A673 (cell line): ENCODE results near the gene KATNB1. TPM values are rescaled to one million over a fixed set of nuclear protein-coding genes. Genes with fewer than 3 reads are reported as not detected.

Experiments
- BruUV-seq: library from RNA; stranded (reverse); fragments of 400-500 nt; replicated peaks from 2 replicates; lab custom pipeline; 2021; lab: Mats Ljungman, UMichigan
- CTCF ChIA-PET: fragments of 300-600 bp; sonication (Branson Sonifier 250); formaldehyde crosslinking; loops from one replicate; lab custom pipeline; 2022; ENCODE audit warnings: antibody characterized with exemption; lab: Charles Lee
- POLR2A ChIA-PET: fragments of 300-600 bp; sonication (Branson Sonifier 250); formaldehyde crosslinking; loops from one replicate; lab custom pipeline; 2022; ENCODE audit warnings: antibody characterized with exemption; ENCODE audit not compliant: low non-redundant PET; lab: Charles Lee
- DNase-seq: peaks from one replicate; pipeline ENCODE4 v3.0.0-alpha.2; 2015; ENCODE audit warnings: low spot score
- H3K27ac ChIP-seq: fragments of 200-600 bp; sonication (generic); 2 replicates; pipeline ENCODE4 v1.5.1; 2016; ENCODE audit warnings: mixed run types, low read depth, mild to moderate bottlenecking, mixed read lengths, antibody characterized with exemption, low read length; ENCODE audit not compliant: poor library complexity, severe bottlenecking
- H3K27me3 ChIP-seq: fragments of 200-600 bp; sonication (generic); replicated peaks from 2 replicates; pipeline ENCODE4 v1.6.1; 2017; ENCODE audit warnings: mixed run types, low read depth, mild to moderate bottlenecking, mixed read lengths, antibody characterized with exemption, low read length; ENCODE audit not compliant: insufficient read depth, poor library complexity
- H3K36me3 ChIP-seq: fragments of 200-600 bp; sonication (generic); 2 replicates; pipeline ENCODE4 v1.6.1; 2016; ENCODE audit warnings: mixed run types, mild to moderate bottlenecking, mixed read lengths, antibody characterized with exemption, low read length; ENCODE audit not compliant: insufficient read depth, poor library complexity, severe bottlenecking
- H3K4me1 ChIP-seq: fragments of 200-600 bp; sonication (generic); 2 replicates; pipeline ENCODE4 v1.6.1; 2017; ENCODE audit warnings: mixed run types, mild to moderate bottlenecking, mixed read lengths, antibody characterized with exemption, low read length; ENCODE audit not compliant: insufficient read depth, poor library complexity, severe bottlenecking
- H3K4me3 ChIP-seq: fragments of 200-600 bp; sonication (generic); 2 replicates; pipeline ENCODE4 v1.5.1; 2016; ENCODE audit warnings: low read depth, mixed run types, mild to moderate bottlenecking, mixed read lengths, low read length; ENCODE audit not compliant: poor library complexity, severe bottlenecking
- H3K9me3 ChIP-seq: fragments of 200-600 bp; sonication (generic); 2 replicates; pipeline ENCODE4 v1.6.1; 2016; ENCODE audit warnings: mixed run types, low read depth, mild to moderate bottlenecking, mixed read lengths, antibody characterized with exemption, low read length; ENCODE audit not compliant: poor library complexity, severe bottlenecking
- CTCF ChIP-seq: fragments of 300-800, 200-600 bp; sonication (generic); conservative IDR thresholded peaks from 2 replicates; pipeline ENCODE4 v1.5.1; 2017; ENCODE audit warnings: low read depth, mild to moderate bottlenecking, antibody characterized with exemption, low read length, moderate library complexity, mixed read lengths
- EZH2 ChIP-seq: fragments of 200-600 bp; sonication (generic); IDR thresholded peaks from 2 replicates; pipeline ENCODE4 v1.6.1; 2017; ENCODE audit warnings: borderline replicate concordance, low read depth, mild to moderate bottlenecking, mixed read lengths, antibody characterized with exemption, low read length; ENCODE audit not compliant: poor library complexity, severe bottlenecking
- intact Hi-C: fragments of 100-400 bp; cut with micrococcal nuclease; formaldehyde crosslinking; loops from one replicate; pipeline ENCODE4 v1.10.0; 2022; ENCODE audit not compliant: unreplicated experiment
- total RNA-seq: library from RNA; stranded (reverse); gene quantifications from 2 replicates; pipeline ENCODE4 v1.2.3, GENCODE V29; 2021

KATNB1 gene
- total RNA-seq, 1 experiment from 2014 or later = 55.7 TPM

- Histone ChIP-seq H3K4me1 (peaks cover 23% of the 10 kb centered on the region), H3K27me3 (no peaks in the 10 kb centered on the region), H3K36me3 (peaks cover 46% of the 10 kb centered on the region), H3K4me3 (no peak overlapping the region), H3K27ac (peak overlapping the region; percentile 5), H3K9me3 (no peaks in the 10 kb centered on the region)
- no peak for DNase-seq
- ChIA-PET CTCF (no interaction called here), POLR2A (no interaction called here)
- intact Hi-C loops = loop anchor here (10.0 kb wide), 1 partner anchor 159 kb away; no protein-coding TSS in a partner anchor
- no TSS peak for BruUV-seq
- TF ChIP-seq CTCF = no peak
- TF ChIP-seq EZH2 = no peak
These were observed 18.1 kb downstream of the KATNB1 start for GRCh38 chr16:57753448-57754353.

GRCh38 chr16:57754354-57755060, 18.9 kb downstream of the KATNB1 start:
- Histone ChIP-seq H3K9me3 (no peaks in the 10 kb centered on the region), H3K27ac (peak overlapping the region; percentile 23), H3K4me1 (peaks cover 28% of the 10 kb centered on the region), H3K27me3 (no peaks in the 10 kb centered on the region), H3K36me3 (peaks cover 54% of the 10 kb centered on the region), H3K4me3 (no peak overlapping the region)
- ChIA-PET POLR2A (no interaction called here), CTCF (no interaction called here)
- no peak for DNase-seq
- intact Hi-C loops = loop anchor here (5.0 to 10.0 kb wide), 4 partner anchors 93 to 248 kb away; partner anchors contain the start of genes USB1 and ZNF319
- BruUV-seq = no TSS peak
- TF ChIP-seq CTCF = no peak
- no peak for TF ChIP-seq EZH2

GRCh38 chr16:57755061-57755684, 19.6 kb downstream of the KATNB1 start:
- BruUV-seq = no TSS peak
- intact Hi-C loops = loop anchor here (5.0 to 10.0 kb wide), 4 partner anchors 92 to 247 kb away; partner anchors contain the start of genes USB1 and ZNF319
- no peak for DNase-seq
- TF ChIP-seq EZH2 (no peak), CTCF (0 out of 2 replicates have a peak, but pooled peaks have one; percentile 19)
- POLR2A ChIA-PET = no interaction called here
- Histone ChIP-seq H3K36me3 (peaks cover 61% of the 10 kb centered on the region), H3K27me3 (no peaks in the 10 kb centered on the region), H3K4me3 (no peak overlapping the region), H3K4me1 (peaks cover 28% of the 10 kb centered on the region), H3K9me3 (no peaks in the 10 kb centered on the region), H3K27ac (no peak overlapping the region)
- CTCF ChIA-PET = no interaction called here
